Mesendoderm (in vitro differentiated cells): ENCODE data around the gene GNAT1.

Source experiments
- DNase-seq: peaks from one replicate; pipeline ENCODE4 v3.0.0; 2013
- H2AK5ac ChIP-seq: 2 replicates; pipeline ENCODE4 v1.6.1; 2013; ENCODE audit warnings: low read length, inconsistent platforms
- H2BK120ac ChIP-seq: 2 replicates; pipeline ENCODE4 v1.6.1; 2013; ENCODE audit warnings: low read depth, mild to moderate bottlenecking, low read length, moderate library complexity, mixed read lengths
- H2BK15ac ChIP-seq: replicated peaks from 2 replicates; pipeline ENCODE4 v1.6.1; 2013; ENCODE audit warnings: low read depth, mild to moderate bottlenecking, moderate library complexity
- H2BK5ac ChIP-seq: 2 replicates; pipeline ENCODE4 v1.6.1; 2013; ENCODE audit warnings: low read length, inconsistent platforms
- H3K18ac ChIP-seq: 2 replicates; pipeline ENCODE4 v1.6.1; 2013; ENCODE audit warnings: mild to moderate bottlenecking, low read length, mixed read lengths
- H3K23ac ChIP-seq: one replicate; pipeline ENCODE4 v1.6.1; 2013; ENCODE audit warnings: low read length
- H3K27ac ChIP-seq: 2 replicates; pipeline ENCODE4 v1.5.1; 2013; ENCODE audit warnings: low read depth, mild to moderate bottlenecking, inconsistent platforms, low read length, moderate library complexity
- H3K27me3 ChIP-seq: 2 replicates; pipeline ENCODE4 v1.6.1; 2013; ENCODE audit warnings: low read length, control low read depth, mild to moderate bottlenecking, inconsistent platforms; ENCODE audit not compliant: insufficient read depth, poor library complexity
- H3K36me3 ChIP-seq: 2 replicates; pipeline ENCODE4 v1.6.1; 2013; ENCODE audit warnings: low read length, inconsistent platforms; ENCODE audit not compliant: control insufficient read depth, insufficient read depth
- H3K4ac ChIP-seq: one replicate; pipeline ENCODE4 v1.6.1; 2013; ENCODE audit warnings: low read depth, mild to moderate bottlenecking, low read length, moderate library complexity
- H3K4me1 ChIP-seq: 2 replicates; pipeline ENCODE4 v1.6.1; 2013; ENCODE audit warnings: low read depth, low read length, inconsistent platforms; ENCODE audit not compliant: control insufficient read depth
- H3K4me2 ChIP-seq: 2 replicates; pipeline ENCODE4 v1.6.1; 2013; ENCODE audit warnings: low read length
- H3K4me3 ChIP-seq: 2 replicates; pipeline ENCODE4 v1.5.1; 2013; ENCODE audit warnings: mild to moderate bottlenecking, low read length
- H3K56ac ChIP-seq: one replicate; pipeline ENCODE4 v1.6.1; 2013; ENCODE audit warnings: low read length
- H3K79me1 ChIP-seq: 2 replicates; pipeline ENCODE4 v1.6.1; 2013; ENCODE audit warnings: low read length, inconsistent platforms
- H3K79me2 ChIP-seq: 2 replicates; pipeline ENCODE4 v1.6.1; 2013; ENCODE audit warnings: mild to moderate bottlenecking, low read length; ENCODE audit not compliant: control insufficient read depth, insufficient read depth
- H3K9ac ChIP-seq: 2 replicates; pipeline ENCODE4 v1.6.1; 2013; ENCODE audit warnings: low read length, inconsistent platforms
- H4K5ac ChIP-seq: one replicate; pipeline ENCODE4 v1.6.1; 2013; ENCODE audit warnings: low read length
- H4K8ac ChIP-seq: one replicate; pipeline ENCODE4 v1.6.1; 2013; ENCODE audit warnings: low read depth, mild to moderate bottlenecking, control low read depth, low read length, moderate library complexity
- WGBS: extraction: QIAGEN DNeasy Blood & Tissue Kit; methylation state at CpG from one replicate; pipeline ENCODE4 v1.1.7; 2013; ENCODE audit warnings: low lambda C conversion rate, missing lambda C conversion rate; ENCODE audit not compliant: insufficient coverage; ENCODE audit errors: extremely low coverage; 5-methylcytosine and 5-hydroxymethylcytosine counted together

The GNAT1 gene

DNA sequence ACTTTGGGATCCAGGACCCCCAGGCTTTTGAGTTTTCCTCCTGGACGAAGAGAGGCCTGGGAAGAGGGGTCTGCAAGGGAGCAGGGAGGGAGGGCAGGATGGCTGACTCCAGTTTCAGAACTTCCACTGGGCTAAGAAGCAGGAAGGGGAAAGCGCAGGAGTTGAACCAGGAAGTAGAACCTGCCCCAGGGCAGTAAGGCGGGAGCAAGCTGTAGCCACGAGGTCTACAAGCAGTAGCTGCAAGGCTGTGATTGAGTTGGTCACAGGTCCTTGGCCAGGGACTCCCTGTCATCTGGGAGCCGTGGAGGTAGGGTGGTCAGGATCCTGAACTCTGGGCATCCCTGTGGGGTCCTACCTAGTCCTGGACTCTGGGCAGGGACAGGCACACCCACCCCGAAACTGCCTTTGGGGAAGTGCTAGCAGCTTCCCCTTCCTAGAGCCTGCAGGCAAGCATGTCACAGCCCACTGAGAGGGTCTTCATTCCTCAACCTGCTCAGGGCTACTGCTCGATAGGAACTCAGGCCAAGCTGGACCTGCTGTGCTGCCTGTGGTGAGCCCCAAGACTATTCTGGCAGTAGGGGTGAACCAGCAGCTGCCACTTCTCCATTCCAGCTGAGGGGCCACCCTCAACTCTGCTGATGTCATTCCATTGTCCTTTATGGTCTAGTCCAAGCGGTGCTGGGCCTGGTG is 38.8 kb downstream of the GNAT1 start:
- no peak overlapping the region for H2BK120ac ChIP-seq
- H2BK15ac ChIP-seq = no peak overlapping the region
- no peak overlapping the region for H3K9ac ChIP-seq
- WGBS = no CpG with 5 or more reads among the region's 8 CpGs
- no peak overlapping the region for H2BK5ac ChIP-seq
- no peak for DNase-seq
- peaks cover 7% of the 10 kb centered on the region for H3K4me1 ChIP-seq
- peaks cover 2% of the 10 kb centered on the region for H3K79me1 ChIP-seq
- H3K18ac ChIP-seq = no peak overlapping the region
- no peaks in the 10 kb centered on the region for H3K79me2 ChIP-seq
- H2AK5ac ChIP-seq = no peak overlapping the region
- H4K5ac ChIP-seq = no peak overlapping the region
- no peaks in the 10 kb centered on the region for H3K36me3 ChIP-seq
- H3K4ac ChIP-seq = no peak overlapping the region
- no peak overlapping the region for H3K56ac ChIP-seq
- no peak overlapping the region for H3K23ac ChIP-seq
- no peak overlapping the region for H4K8ac ChIP-seq
- no peak overlapping the region for H3K27ac ChIP-seq
- H3K27me3 ChIP-seq = no peaks in the 10 kb centered on the region
- H3K4me3 ChIP-seq = no peak overlapping the region
- H3K4me2 ChIP-seq = no peak overlapping the region

DNA sequence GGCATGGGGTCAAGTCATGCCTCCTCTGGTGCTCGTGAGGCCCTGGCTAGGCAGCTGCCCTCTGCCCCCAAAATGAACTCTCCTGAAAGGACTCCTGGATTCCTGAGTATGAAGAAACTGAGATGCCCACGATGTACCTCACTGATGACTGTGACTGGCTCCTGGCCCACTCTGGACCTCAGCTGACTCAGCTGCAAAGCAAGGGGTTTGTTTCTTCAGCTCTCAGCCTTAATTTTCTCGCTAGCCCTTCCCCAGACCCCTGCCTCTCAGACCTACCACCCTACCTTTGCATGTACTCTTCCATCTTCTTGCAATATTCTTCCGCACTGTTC is 39.4 kb downstream of the GNAT1 start:
- no peak for DNase-seq
- Histone ChIP-seq H3K4me1 (peaks cover 7% of the 10 kb centered on the region), H3K4me3 (no peak overlapping the region), H3K23ac (no peak overlapping the region), H2BK5ac (no peak overlapping the region), H3K9ac (no peak overlapping the region), H3K27ac (no peak overlapping the region), H3K79me1 (peaks cover 2% of the 10 kb centered on the region), H4K5ac (no peak overlapping the region), H3K79me2 (no peaks in the 10 kb centered on the region), H3K4ac (no peak overlapping the region), H3K27me3 (no peaks in the 10 kb centered on the region), H4K8ac (no peak overlapping the region), H3K36me3 (no peaks in the 10 kb centered on the region), H3K56ac (no peak overlapping the region), H2AK5ac (no peak overlapping the region), H2BK15ac (no peak overlapping the region), H3K18ac (no peak overlapping the region), H3K4me2 (no peak overlapping the region), H2BK120ac (no peak overlapping the region)
- WGBS = no CpG with 5 or more reads among the region's 4 CpGs

GRCh38 chr3:50231581-50231980 is 40.2 kb downstream of the GNAT1 start:
- no peak overlapping the region for H2BK15ac ChIP-seq
- H3K23ac ChIP-seq = no peak overlapping the region
- DNase-seq = no peak
- no peak overlapping the region for H3K4me2 ChIP-seq
- H3K4me1 ChIP-seq = peaks cover 7% of the 10 kb centered on the region
- H3K18ac ChIP-seq = no peak overlapping the region
- H4K5ac ChIP-seq = no peak overlapping the region
- H3K9ac ChIP-seq = no peak overlapping the region
- WGBS = no CpG with 5 or more reads among the region's 5 CpGs
- H2BK120ac ChIP-seq = no peak overlapping the region
- no peak overlapping the region for H2AK5ac ChIP-seq
- no peak overlapping the region for H3K27ac ChIP-seq
- no peaks in the 10 kb centered on the region for H3K27me3 ChIP-seq
- no peak overlapping the region for H2BK5ac ChIP-seq
- peaks cover 6% of the 10 kb centered on the region for H3K79me1 ChIP-seq
- H3K4me3 ChIP-seq = no peak overlapping the region
- H3K4ac ChIP-seq = no peak overlapping the region
- H3K56ac ChIP-seq = no peak overlapping the region
- H3K36me3 ChIP-seq = no peaks in the 10 kb centered on the region
- peaks cover 5% of the 10 kb centered on the region for H3K79me2 ChIP-seq
- H4K8ac ChIP-seq = no peak overlapping the region

- no peak overlapping the region for H3K4me3 ChIP-seq
- no peak overlapping the region for H2BK5ac ChIP-seq
- no peak overlapping the region for H4K5ac ChIP-seq
- no peak overlapping the region for H3K4ac ChIP-seq
- H3K9ac ChIP-seq = no peak overlapping the region
- no peak overlapping the region for H3K56ac ChIP-seq
- peaks cover 8% of the 10 kb centered on the region for H3K4me1 ChIP-seq
- no peak overlapping the region for H4K8ac ChIP-seq
- H3K36me3 ChIP-seq = no peaks in the 10 kb centered on the region
- H3K79me2 ChIP-seq = peaks cover 12% of the 10 kb centered on the region
- H2BK15ac ChIP-seq = no peak overlapping the region
- H3K23ac ChIP-seq = no peak overlapping the region
- no peak overlapping the region for H2BK120ac ChIP-seq
- H3K4me2 ChIP-seq = no peak overlapping the region
- no CpG with 5 or more reads among the region's 3 CpGs for WGBS
- DNase-seq = no peak
- no peak overlapping the region for H2AK5ac ChIP-seq
- H3K27ac ChIP-seq = no peak overlapping the region
- H3K18ac ChIP-seq = no peak overlapping the region
- peaks cover 10% of the 10 kb centered on the region for H3K79me1 ChIP-seq
- H3K27me3 ChIP-seq = no peaks in the 10 kb centered on the region
Observed at GRCh38 chr3:50232303-50232702, 40.9 kb downstream of the GNAT1 start.

GRCh38 chr3:50233176-50233575 is 41.8 kb downstream of the GNAT1 start:
- peaks cover 10% of the 10 kb centered on the region for H3K4me1 ChIP-seq
- no peaks in the 10 kb centered on the region for H3K36me3 ChIP-seq
- H4K8ac ChIP-seq = no peak overlapping the region
- no peaks in the 10 kb centered on the region for H3K27me3 ChIP-seq
- no CpG with 5 or more reads among the region's 4 CpGs for WGBS
- H3K27ac ChIP-seq = no peak overlapping the region
- H3K79me2 ChIP-seq = peaks cover 19% of the 10 kb centered on the region
- no peak overlapping the region for H3K18ac ChIP-seq
- H2BK120ac ChIP-seq = no peak overlapping the region
- H3K4ac ChIP-seq = no peak overlapping the region
- DNase-seq = peak; percentile 64
- H3K9ac ChIP-seq = no peak overlapping the region
- H3K79me1 ChIP-seq = peaks cover 15% of the 10 kb centered on the region
- H2BK15ac ChIP-seq = no peak overlapping the region
- no peak overlapping the region for H3K56ac ChIP-seq
- H2AK5ac ChIP-seq = no peak overlapping the region
- no peak overlapping the region for H2BK5ac ChIP-seq
- H3K23ac ChIP-seq = no peak overlapping the region
- H4K5ac ChIP-seq = no peak overlapping the region
- H3K4me2 ChIP-seq = no peak overlapping the region
- no peak overlapping the region for H3K4me3 ChIP-seq
